ENCODE data around the gene CCDC3. TPM values are rescaled to one million over a fixed set of nuclear protein-coding genes. Genes with fewer than 3 reads are reported as not detected.

Gene CCDC3
- total and polyA plus RNA-seq, 2 of the 8 experiments (the other 6 are each of a cell fraction or from before 2014, with no cell fraction given), result 3.4 to 3.7 TPM

DNA sequence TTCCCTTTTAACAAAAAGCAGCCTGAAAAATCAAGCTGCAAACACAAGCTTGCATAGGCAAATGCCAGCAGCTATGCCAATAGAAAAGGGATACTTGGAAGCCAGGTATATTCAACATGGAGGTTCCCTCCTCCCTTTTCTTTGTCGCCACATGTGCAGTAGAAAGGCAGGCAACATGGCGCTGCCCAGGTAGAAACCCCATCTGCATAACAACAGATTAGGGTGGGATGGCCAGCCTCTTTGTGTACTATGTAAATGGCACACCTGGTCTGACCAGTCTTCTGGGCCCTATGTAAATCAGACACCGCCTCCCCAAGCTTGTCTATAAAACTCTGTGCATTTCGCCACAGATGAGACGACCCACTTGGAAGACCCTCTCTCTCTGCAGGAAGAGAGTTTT, 58.1 kb downstream of the CCDC3 start:
- H3K27ac ChIP-seq (ENCODE audit: low read depth, low read length), result no peak overlapping the region
- H4K91ac ChIP-seq (replicated peaks; ENCODE audit: insufficient read length, low read length), result no peak overlapping the region
- H2BK120ac ChIP-seq (replicated peaks; ENCODE audit: low read depth, low read length), result no peak overlapping the region
- H3K4me3 ChIP-seq (ENCODE audit: extremely low read depth in 1 of 4, insufficient read depth in 2 of 4, low read depth in 3 of 4, low read length in 4 of 4), result peak overlapping the region in 1 of 4 experiments; percentile 8; a peak in 1 of 8 replicates
- H4K8ac ChIP-seq (ENCODE audit: extremely low read depth, insufficient read depth, low read length), result no peak overlapping the region
- DNase-seq (ENCODE audit: low read depth in 1 of 2, low spot score in 2 of 2) (peak in 1 of 2 experiments; percentile 43), FAIRE-seq (peak; percentile 66)
- H3K18ac ChIP-seq (ENCODE audit: extremely low read depth, low read length), result no peak overlapping the region
- no peak overlapping the region for H3K4me2 ChIP-seq (ENCODE audit: insufficient read depth in 1 of 2, low read depth in 2 of 2, low read length in 2 of 2)
- H2BK20ac ChIP-seq (ENCODE audit: low read length), result no peak overlapping the region
- no peak overlapping the region for H3K23ac ChIP-seq (ENCODE audit: insufficient read length)
- H2AK5ac ChIP-seq (ENCODE audit: low read depth, low read length), result no peak overlapping the region
- H4K5ac ChIP-seq (ENCODE audit: insufficient read length, low read depth, low read length), result no peak overlapping the region
- no peak overlapping the region for H3K14ac ChIP-seq (ENCODE audit: insufficient read length)
- ChIA-PET POLR2A (ENCODE audit: partially characterized antibody) (interaction anchor here (0.9 kb wide), 1 partner anchor 10 kb away, joined by 3 read pairs; no protein-coding TSS in a partner anchor), CTCF (ENCODE audit: partially characterized antibody) (interaction anchor here (0.6 to 2.1 kb wide), 7 partner anchors 8 to 193 kb away, joined by 3 to 8 read pairs (median 3); no protein-coding TSS in a partner anchor)
- H3K23me2 ChIP-seq (ENCODE audit: low read depth, low read length), result no peaks in the 10 kb centered on the region
- 79% methylated on average over 5 of the region's 5 CpGs; no CpG with 5 or more reads in 1 of the 2 experiments for WGBS, 2 experiments (ENCODE audit: extremely low coverage in 1 of 2, insufficient coverage in 1 of 2, insufficient read length in 1 of 2, insufficient replicate concordance in 2 of 2, low coverage in 1 of 2, low lambda C conversion rate in 2 of 2, missing lambda C conversion rate in 1 of 2)
- 0 out of 8 replicates have a peak, but pooled peaks cover 0 to 2% (median 0%) of the 10 kb centered on the region in 4 experiments for H3K36me3 ChIP-seq (ENCODE audit: control insufficient read depth in 2 of 4, insufficient read depth in 4 of 4, low read length in 3 of 4)
- no peaks in the 10 kb centered on the region for H3K27me3 ChIP-seq (replicated peaks in 1 of 4; ENCODE audit: control insufficient read depth in 3 of 4, extremely low read depth in 1 of 4, insufficient read depth in 3 of 4, low read length in 3 of 4)
- no peaks in the 10 kb centered on the region for H3K79me1 ChIP-seq (ENCODE audit: low read depth, low read length)
- no peak overlapping the region for H2AFZ ChIP-seq (ENCODE audit: low read length)
- peaks cover 0 to 5% (median 0%) of the 10 kb centered on the region in 4 experiments; a peak in 1 of 7 replicates for H3K4me1 ChIP-seq (replicated peaks in 1 of 4; ENCODE audit: control insufficient read depth in 3 of 4, insufficient read depth in 4 of 4, low read length in 3 of 4)
- H3K4ac ChIP-seq (replicated peaks; ENCODE audit: insufficient read length, low read depth, low read length), result no peak overlapping the region
- H3K9me3 ChIP-seq (ENCODE audit: insufficient read depth in 2 of 2, low read depth in 1 of 2, low read length in 1 of 2), result no peaks in the 10 kb centered on the region
- no peaks in the 10 kb centered on the region for H3K79me2 ChIP-seq (ENCODE audit: control insufficient read depth in 1 of 2, insufficient read depth in 2 of 2, low read length in 2 of 2)
- 0 out of 2 replicates have a peak overlapping the region, but pooled peaks have one; percentile 57 for H2BK5ac ChIP-seq (ENCODE audit: low read depth, low read length)
- no peak overlapping the region for H3K56ac ChIP-seq (replicated peaks; ENCODE audit: insufficient read length, low read depth, low read length)
- no peaks in the 10 kb centered on the region for H4K20me1 ChIP-seq (replicated peaks in 1 of 2; ENCODE audit: control insufficient read depth in 1 of 2, insufficient read depth in 2 of 2, low read length in 2 of 2)
- H2BK12ac ChIP-seq (ENCODE audit: low read depth, low read length), result no peak overlapping the region
- H2BK15ac ChIP-seq (ENCODE audit: low read length), result no peak overlapping the region
- H3K9ac ChIP-seq (replicated peaks in 1 of 4; ENCODE audit: extremely low read depth in 1 of 4, low read depth in 3 of 4, low read length in 3 of 4), result no peak overlapping the region
- TF ChIP-seq SP2 (IDR thresholded peaks at IDR 0.05; ENCODE audit: low read length) (no peak), CEBPB (IDR thresholded peaks at IDR 0.05; ENCODE audit: low read depth, low read length) (no peak), EP300 (IDR thresholded peaks at IDR 0.05; ENCODE audit: borderline replicate concordance in 1 of 2, low read depth in 2 of 2, low read length in 2 of 2) (no peak), GTF2F1 (IDR thresholded peaks at IDR 0.05; ENCODE audit: borderline replicate concordance, low read depth, low read length) (no peak), BACH1 (IDR thresholded peaks at IDR 0.05; ENCODE audit: low read length) (no peak), HDAC6 (IDR thresholded peaks at IDR 0.05; ENCODE audit: low read depth, low read length) (no peak), JUN (IDR thresholded peaks at IDR 0.05; ENCODE audit: low read depth, low read length) (no peak), SIRT6 (IDR thresholded peaks at IDR 0.05; ENCODE audit: low read length) (no peak)
- TF ChIP-seq, protein P1, sequence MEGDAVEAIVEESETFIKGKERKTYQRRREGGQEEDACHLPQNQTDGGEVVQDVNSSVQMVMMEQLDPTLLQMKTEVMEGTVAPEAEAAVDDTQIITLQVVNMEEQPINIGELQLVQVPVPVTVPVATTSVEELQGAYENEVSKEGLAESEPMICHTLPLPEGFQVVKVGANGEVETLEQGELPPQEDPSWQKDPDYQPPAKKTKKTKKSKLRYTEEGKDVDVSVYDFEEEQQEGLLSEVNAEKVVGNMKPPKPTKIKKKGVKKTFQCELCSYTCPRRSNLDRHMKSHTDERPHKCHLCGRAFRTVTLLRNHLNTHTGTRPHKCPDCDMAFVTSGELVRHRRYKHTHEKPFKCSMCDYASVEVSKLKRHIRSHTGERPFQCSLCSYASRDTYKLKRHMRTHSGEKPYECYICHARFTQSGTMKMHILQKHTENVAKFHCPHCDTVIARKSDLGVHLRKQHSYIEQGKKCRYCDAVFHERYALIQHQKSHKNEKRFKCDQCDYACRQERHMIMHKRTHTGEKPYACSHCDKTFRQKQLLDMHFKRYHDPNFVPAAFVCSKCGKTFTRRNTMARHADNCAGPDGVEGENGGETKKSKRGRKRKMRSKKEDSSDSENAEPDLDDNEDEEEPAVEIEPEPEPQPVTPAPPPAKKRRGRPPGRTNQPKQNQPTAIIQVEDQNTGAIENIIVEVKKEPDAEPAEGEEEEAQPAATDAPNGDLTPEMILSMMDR (IDR thresholded peaks at IDR 0.05; ENCODE audit: control extremely low read depth in 1 of 3, insufficient read depth in 1 of 3, low read depth in 1 of 3, low read length in 3 of 3), result no peak
- TF ChIP-seq, protein P2, sequence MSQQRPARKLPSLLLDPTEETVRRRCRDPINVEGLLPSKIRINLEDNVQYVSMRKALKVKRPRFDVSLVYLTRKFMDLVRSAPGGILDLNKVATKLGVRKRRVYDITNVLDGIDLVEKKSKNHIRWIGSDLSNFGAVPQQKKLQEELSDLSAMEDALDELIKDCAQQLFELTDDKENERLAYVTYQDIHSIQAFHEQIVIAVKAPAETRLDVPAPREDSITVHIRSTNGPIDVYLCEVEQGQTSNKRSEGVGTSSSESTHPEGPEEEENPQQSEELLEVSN (IDR thresholded peaks at IDR 0.05), result peak; percentile 36; the same call in 1 of the 2 replicates

Data from H1 (cell line).